Stimulated activated CD8-positive, alpha-beta memory T cell treated with anti-CD3 and anti-CD28 coated beads, Interleukin-15, amount 100 ng/mL, for 1 hour (primary cell): ENCODE measurements around the gene SLC45A1.

Experiments used
- DNase-seq: peaks from one replicate; pipeline ENCODE4 v3.0.0-alpha.2; 2020; ENCODE audit warnings: low read depth

Gene SLC45A1

GRCh38 chr1:8335246-8335645 lies 17.3 kb downstream of the SLC45A1 start:
- DNase-seq = no peak

- no peak for DNase-seq
Measured at GRCh38 chr1:8337776-8338525, 20.0 kb downstream of the SLC45A1 start.

- DNase-seq = no peak
Measured at GRCh38 chr1:8338526-8339202, 20.8 kb downstream of the SLC45A1 start.

GRCh38 chr1:8339203-8339600 lies 21.3 kb downstream of the SLC45A1 start:
- DNase-seq = no peak

- no peak for DNase-seq
Measured at GRCh38 chr1:8340448-8340847, 22.5 kb downstream of the SLC45A1 start.

GRCh38 chr1:8342325-8342724 lies 24.4 kb downstream of the SLC45A1 start:
- no peak for DNase-seq

GRCh38 chr1:8343044-8343443 lies 25.1 kb downstream of the SLC45A1 start:
- DNase-seq = no peak

- no peak for DNase-seq
Measured at GRCh38 chr1:8343464-8344001, 25.6 kb downstream of the SLC45A1 start.

GRCh38 chr1:8344893-8345507 lies 27.1 kb downstream of the SLC45A1 start:
- no peak for DNase-seq

GRCh38 chr1:8345621-8346415 lies 27.9 kb downstream of the SLC45A1 start:
- DNase-seq = no peak

- no peak for DNase-seq
Measured at GRCh38 chr1:8347635-8348034, 29.7 kb downstream of the SLC45A1 start.

GRCh38 chr1:8348047-8348776 lies 30.3 kb downstream of the SLC45A1 start:
- DNase-seq = no peak

- DNase-seq = peak; percentile 44
Measured at GRCh38 chr1:8348777-8349472, 31.0 kb downstream of the SLC45A1 start.

GRCh38 chr1:8349473-8349865 lies 31.6 kb downstream of the SLC45A1 start:
- DNase-seq = no peak

GRCh38 chr1:8349961-8350360 lies 32.0 kb downstream of the SLC45A1 start:
- no peak for DNase-seq

GRCh38 chr1:8350914-8351684 lies 33.2 kb downstream of the SLC45A1 start:
- no peak for DNase-seq

- no peak for DNase-seq
Measured at GRCh38 chr1:8351693-8352470, 34.0 kb downstream of the SLC45A1 start.

GRCh38 chr1:8352471-8352845 lies 34.5 kb downstream of the SLC45A1 start:
- no peak for DNase-seq
